Panc1 (cell line): ENCODE measurements around the gene VPS13A. TPM values are rescaled to one million over a fixed set of nuclear protein-coding genes. Genes with fewer than 3 reads are reported as not detected.

Experiments used
- ATAC-seq: fragments of 200-7000 bp; cut with Tn5 transposase; 2 replicates; pipeline ENCODE4 v1.9.1; 2020; ENCODE audit warnings: mild to moderate bottlenecking, moderate library complexity
- BruUV-seq: library from RNA; stranded (reverse); fragments of 400-500 nt; replicated peaks from 2 replicates; lab custom pipeline; 2021; lab: Mats Ljungman, UMichigan
- CTCF ChIA-PET: fragments of 300-600 bp; sonication (Branson Sonifier 250); formaldehyde crosslinking; loops from one replicate; lab custom pipeline; 2022; ENCODE audit warnings: antibody characterized with exemption; lab: Charles Lee
- POLR2A ChIA-PET: fragments of 300-600 bp; sonication (Branson Sonifier 250); formaldehyde crosslinking; loops from one replicate; lab custom pipeline; 2022; ENCODE audit warnings: antibody characterized with exemption; lab: Charles Lee
- DNase-seq: peaks from one replicate; pipeline ENCODE4 v3.0.0-alpha.2; 2010; ENCODE audit warnings: low read depth, low spot score
- H3K27ac ChIP-seq: 2 replicates; pipeline ENCODE4 v1.5.1; 2011; ENCODE audit warnings: mild to moderate bottlenecking, low read length, inconsistent platforms
- H3K27me3 ChIP-seq: fragments of 200-500 bp; sonication (Bioruptor generic); 2 replicates; pipeline ENCODE4 v1.6.0; 2014; ENCODE audit warnings: low read length, inconsistent platforms; ENCODE audit not compliant: control insufficient read depth, insufficient read depth
- H3K36me3 ChIP-seq: fragments of 200-500 bp; sonication (Bioruptor generic); 2 replicates; pipeline ENCODE4 v1.5.1; 2014; ENCODE audit warnings: inconsistent platforms, mild to moderate bottlenecking, low read length, moderate library complexity; ENCODE audit not compliant: control insufficient read depth, insufficient read depth
- H3K4me1 ChIP-seq: 2 replicates; pipeline ENCODE4 v1.5.1; 2011; ENCODE audit warnings: inconsistent platforms, mild to moderate bottlenecking, low read length, moderate library complexity; ENCODE audit not compliant: control insufficient read depth, insufficient read depth
- H3K4me3 ChIP-seq, 2 experiments: 2 replicates each; pipeline ENCODE4 v1.5.1; 2011 to 2012; ENCODE audit warnings: low read depth in 2 of 2, low read length in 2 of 2, mild to moderate bottlenecking in 2 of 2, inconsistent platforms in 1 of 2, moderate library complexity in 1 of 2
- H3K9me3 ChIP-seq: fragments of 200-500 bp; sonication (Bioruptor generic); 2 replicates; pipeline ENCODE4 v1.5.1; 2014; ENCODE audit warnings: low read depth, mild to moderate bottlenecking, inconsistent platforms, low read length, moderate library complexity; ENCODE audit not compliant: control insufficient read depth, insufficient read depth
- CTCF ChIP-seq: fragments of 450-650 bp; IDR thresholded peaks from 2 replicates; pipeline ENCODE4 v1.5.1; 2017; ENCODE audit warnings: mild to moderate bottlenecking
- POLR2AphosphoS5 ChIP-seq: IDR thresholded peaks from 2 replicates; pipeline ENCODE4 v1.6.1; 2012; ENCODE audit warnings: mild to moderate bottlenecking, low read depth, low read length, moderate library complexity
- REST ChIP-seq, 2 experiments: IDR thresholded peaks; 2 replicates each; pipeline ENCODE4 v1.6.1; 2011 to 2012; ENCODE audit warnings: low read depth in 2 of 2, control low read depth in 1 of 2, low read length in 1 of 2, mild to moderate bottlenecking in 1 of 2, moderate library complexity in 1 of 2; ENCODE audit not compliant: insufficient read depth in 1 of 2
- SIN3A ChIP-seq: IDR thresholded peaks from 2 replicates; pipeline ENCODE4 v1.6.1; 2012; ENCODE audit warnings: low read depth, mild to moderate bottlenecking, low read length, moderate library complexity, borderline replicate concordance; ENCODE audit not compliant: insufficient read depth
- TCF7L2 ChIP-seq: IDR thresholded peaks from 2 replicates; pipeline ENCODE4 v1.6.1; 2011; ENCODE audit warnings: mild to moderate bottlenecking, low read depth, low read length, inconsistent platforms
- in situ Hi-C: cut with HindIII; loops from 2 replicates; pipeline ENCODE4 v1.10.0; 2016; ENCODE audit warnings: low sequenced_read_pairs, low pct_unique_long_range_greater_than_20kb
- intact Hi-C: fragments of 100-400 bp; cut with micrococcal nuclease; formaldehyde crosslinking; loops from one replicate; pipeline ENCODE4 v1.10.0; 2022; ENCODE audit not compliant: unreplicated experiment
- total RNA-seq: library from RNA; stranded (reverse); gene quantifications from one replicate; pipeline ENCODE4 v1.2.1, GENCODE V29; 2021; ENCODE audit not compliant: unreplicated experiment

VPS13A gene
- total RNA-seq, 1 experiment from 2014 or later, result 26.1 TPM

GRCh38 chr9:77224746-77225312 lies 47.5 kb downstream of the VPS13A start:
- in situ Hi-C loops, result no loop called here
- BruUV-seq, result no TSS peak
- intact Hi-C loops, result no loop called here
- Histone ChIP-seq H3K9me3 (no peaks in the 10 kb centered on the region), H3K4me1 (no peaks in the 10 kb centered on the region), H3K36me3 (peaks cover 3% of the 10 kb centered on the region), H3K27me3 (no peaks in the 10 kb centered on the region), H3K4me3 (no peak overlapping the region), H3K27ac (no peak overlapping the region)
- TF ChIP-seq TCF7L2 (no peak), POLR2AphosphoS5 (no peak), SIN3A (no peak), CTCF (no peak), REST (IDR thresholded peaks at IDR 0.05; ENCODE audit: insufficient read depth in 1 of 2, low read depth in 2 of 2, low read length in 1 of 2) (no peak)
- ATAC-seq (no peak), DNase-seq (no peak)
- ChIA-PET CTCF (no interaction called here), POLR2A (no interaction called here)

GRCh38 chr9:77236693-77237092 lies 59.4 kb downstream of the VPS13A start:
- no peaks in the 10 kb centered on the region for H3K4me1 ChIP-seq
- H3K36me3 ChIP-seq, result no peaks in the 10 kb centered on the region; the same call in 1 of the 2 replicates
- no peak for TF ChIP-seq CTCF
- H3K27ac ChIP-seq, result no peak overlapping the region
- in situ Hi-C loops (no loop called here), intact Hi-C loops (no loop called here)
- H3K9me3 ChIP-seq, result no peaks in the 10 kb centered on the region
- H3K4me3 ChIP-seq, result no peak overlapping the region
- no TSS peak for BruUV-seq
- DNase-seq (no peak), ATAC-seq (no peak)
- ChIA-PET POLR2A (no interaction called here), CTCF (no interaction called here)
- no peaks in the 10 kb centered on the region for H3K27me3 ChIP-seq
